Duodenal mucosa (tissue), 2 donors: Measurements from ENCODE around the gene GANAB.
A peak's percentile ranks its signal among the peaks of the same experiment; 100 is the strongest.

Experiments
- H3K27ac ChIP-seq: one replicate; pipeline ENCODE4 v1.7.0; 2013; ENCODE audit warnings: low read depth, low read length
- H3K27me3 ChIP-seq, 2 donors: one replicate each; pipeline ENCODE4 v1.7.0; 2013; ENCODE audit warnings: low read length in 2 of 2, control low read depth in 1 of 2; ENCODE audit not compliant: insufficient read depth in 2 of 2, control insufficient read depth in 1 of 2
- H3K36me3 ChIP-seq, 2 donors: one replicate each; pipeline ENCODE4 v1.7.0; 2013; ENCODE audit warnings: low read length in 2 of 2, control low read depth in 1 of 2; ENCODE audit not compliant: insufficient read depth in 2 of 2, control insufficient read depth in 1 of 2
- H3K4me1 ChIP-seq, 2 donors: one replicate each; pipeline ENCODE4 v1.7.0; 2013; ENCODE audit warnings: low read length in 2 of 2, control low read depth in 1 of 2; ENCODE audit not compliant: insufficient read depth in 2 of 2, control insufficient read depth in 1 of 2
- H3K4me3 ChIP-seq, 2 donors: one replicate each; pipeline ENCODE4 v1.7.0; 2013; ENCODE audit warnings: low read length in 2 of 2, low read depth in 1 of 2
- H3K9ac ChIP-seq, 2 donors: one replicate each; pipeline ENCODE4 v1.7.0; 2013; ENCODE audit warnings: low read length in 2 of 2, low read depth in 1 of 2
- H3K9me3 ChIP-seq, 2 donors: one replicate each; pipeline ENCODE4 v1.7.0; 2013; ENCODE audit warnings: low read length in 2 of 2, control low read depth in 1 of 2; ENCODE audit not compliant: control insufficient read depth in 1 of 2

Gene GANAB

GRCh38 chr11:62578541-62578940, 67.9 kb downstream of the GANAB start:
- Histone ChIP-seq H3K4me3 (no peak overlapping the region), H3K27me3 (no peaks in the 10 kb centered on the region), H3K4me1 (peaks cover 9 to 20% of the 10 kb centered on the region in 2 donors), H3K36me3 (peaks cover 9 to 52% of the 10 kb centered on the region in 2 donors), H3K9me3 (no peaks in the 10 kb centered on the region), H3K9ac (no peak overlapping the region), H3K27ac (no peak overlapping the region)

- H3K36me3 ChIP-seq: peaks cover 9 to 55% of the 10 kb centered on the region in 2 donors
- H3K4me3 ChIP-seq: no peak overlapping the region
- H3K9me3 ChIP-seq: no peaks in the 10 kb centered on the region
- peaks cover 16 to 29% of the 10 kb centered on the region in 2 donors for H3K4me1 ChIP-seq
- H3K27ac ChIP-seq: no peak overlapping the region
- no peak overlapping the region for H3K9ac ChIP-seq
- H3K27me3 ChIP-seq: no peaks in the 10 kb centered on the region
Observed at GRCh38 chr11:62577046-62577714, 69.2 kb downstream of the GANAB start.

GRCh38 chr11:62575837-62576236, 70.6 kb downstream of the GANAB start:
- Histone ChIP-seq H3K4me3 (peak overlapping the region; percentile 88 to 97), H3K9ac (peak overlapping the region; percentile 98 to 100)

GRCh38 chr11:62575156-62575555, 71.3 kb downstream of the GANAB start:
- peaks cover 25 to 63% of the 10 kb centered on the region in 2 donors for H3K36me3 ChIP-seq
- peaks cover 27 to 32% of the 10 kb centered on the region in 2 donors for H3K4me1 ChIP-seq
- H3K27ac ChIP-seq: peak overlapping the region; percentile 92
- no peaks in the 10 kb centered on the region for H3K27me3 ChIP-seq
- peak overlapping the region; percentile 98 to 100 for H3K9ac ChIP-seq
- peak overlapping the region; percentile 88 to 97 for H3K4me3 ChIP-seq
- no peaks in the 10 kb centered on the region for H3K9me3 ChIP-seq

More at GRCh38 chr11:62575837-62576236, 70.6 kb downstream of the GANAB start:
- Histone ChIP-seq H3K36me3 (peaks cover 20 to 59% of the 10 kb centered on the region in 2 donors), H3K4me1 (peaks cover 27 to 32% of the 10 kb centered on the region in 2 donors), H3K27me3 (no peaks in the 10 kb centered on the region), H3K27ac (no peak overlapping the region), H3K9me3 (no peaks in the 10 kb centered on the region)
